Measurements from ENCODE around the gene MERTK. TPM values are rescaled to one million over a fixed set of nuclear protein-coding genes. Genes with fewer than 3 reads are reported as not detected.

MERTK gene
- total and polyA plus RNA-seq, 9 donors: 8.3 to 21.9 (median 13.7) TPM

GRCh38 chr2:111952871-111953452 is 54.6 kb downstream of the MERTK start:
- Histone ChIP-seq H3K4me1 (ENCODE audit: insufficient read depth) (peaks cover 2% of the 10 kb centered on the region), H3K9me3 (no peaks in the 10 kb centered on the region), H3K4me3 (no peak overlapping the region), H3K36me3 (no peaks in the 10 kb centered on the region), H3K27ac (no peak overlapping the region), H3K27me3 (no peaks in the 10 kb centered on the region)
- TF ChIP-seq CTCF (IDR thresholded peaks at IDR 0.05): no peak
- TF ChIP-seq POLR2A (IDR thresholded peaks at IDR 0.05): no peak
- no peak for TF ChIP-seq EP300 (IDR thresholded peaks at IDR 0.05)
- WGBS, 3 donors: 95 to 99% (median 96%) methylated on average over 6 of the region's 6 CpGs
- intact Hi-C loops (cut with DNase I): loop anchor here in 1 of 4 donors (10.0 kb wide), 1 partner anchor 48 kb away; no protein-coding TSS in a partner anchor
- no peak for DNase-seq

GRCh38 chr2:111954602-111955332 is 56.4 kb downstream of the MERTK start:
- peaks cover 2% of the 10 kb centered on the region for H3K4me1 ChIP-seq (ENCODE audit: insufficient read depth)
- H3K9me3 ChIP-seq: no peaks in the 10 kb centered on the region
- no peaks in the 10 kb centered on the region for H3K36me3 ChIP-seq
- H3K27me3 ChIP-seq: no peaks in the 10 kb centered on the region
- DNase-seq: no peak
- H3K4me3 ChIP-seq: no peak overlapping the region
- TF ChIP-seq POLR2A (IDR thresholded peaks at IDR 0.05) (no peak), CTCF (IDR thresholded peaks at IDR 0.05) (no peak), EP300 (IDR thresholded peaks at IDR 0.05) (no peak)
- 20 to 35% (median 22%) methylated on average over 6 of the region's 6 CpGs for WGBS, 3 donors
- peak overlapping the region in 1 of 2 donors; percentile 57 for H3K27ac ChIP-seq
- intact Hi-C loops (cut with DNase I): loop anchor here in 1 of 4 donors (10.0 kb wide), 1 partner anchor 50 kb away; no protein-coding TSS in a partner anchor

GRCh38 chr2:111957872-111958354 is 59.5 kb downstream of the MERTK start:
- Histone ChIP-seq H3K27me3 (no peaks in the 10 kb centered on the region), H3K4me3 (no peak overlapping the region), H3K9me3 (no peaks in the 10 kb centered on the region), H3K4me1 (ENCODE audit: insufficient read depth) (peaks cover 2% of the 10 kb centered on the region), H3K36me3 (no peaks in the 10 kb centered on the region), H3K27ac (peak overlapping the region in 1 of 2 donors; percentile 2)
- WGBS, 3 donors: 59 to 73% (median 71%) methylated on average over 6 of the region's 6 CpGs
- no peak for TF ChIP-seq EP300 (IDR thresholded peaks at IDR 0.05)
- no peak for DNase-seq
- intact Hi-C loops (cut with DNase I): loop anchor here in 1 of 4 donors (10.0 kb wide), 1 partner anchor 53 kb away; no protein-coding TSS in a partner anchor

GRCh38 chr2:111958901-111959300 is 60.5 kb downstream of the MERTK start:
- WGBS, 3 donors: 83 to 89% (median 85%) methylated on average over 1 of the region's 1 CpG
- TF ChIP-seq POLR2A (IDR thresholded peaks at IDR 0.05) (no peak), CTCF (IDR thresholded peaks at IDR 0.05) (no peak), EP300 (IDR thresholded peaks at IDR 0.05) (no peak)
- H3K27ac ChIP-seq: no peak overlapping the region
- H3K27me3 ChIP-seq: no peaks in the 10 kb centered on the region
- H3K9me3 ChIP-seq: no peaks in the 10 kb centered on the region
- no peaks in the 10 kb centered on the region for H3K36me3 ChIP-seq
- H3K4me1 ChIP-seq (ENCODE audit: insufficient read depth): peaks cover 2% of the 10 kb centered on the region
- H3K4me3 ChIP-seq: no peak overlapping the region
- no peak for DNase-seq
- intact Hi-C loops (cut with DNase I): loop anchor here in 1 of 4 donors (10.0 kb wide), 1 partner anchor 54 kb away; no protein-coding TSS in a partner anchor

Data from ovary (tissue), 9 donors.